ENCODE data around the gene SH3BP4.

The SH3BP4 gene

GRCh38 chr2:234967201-234967869 is 15.5 kb downstream of the SH3BP4 start:
- no peak for DNase-seq

DNA sequence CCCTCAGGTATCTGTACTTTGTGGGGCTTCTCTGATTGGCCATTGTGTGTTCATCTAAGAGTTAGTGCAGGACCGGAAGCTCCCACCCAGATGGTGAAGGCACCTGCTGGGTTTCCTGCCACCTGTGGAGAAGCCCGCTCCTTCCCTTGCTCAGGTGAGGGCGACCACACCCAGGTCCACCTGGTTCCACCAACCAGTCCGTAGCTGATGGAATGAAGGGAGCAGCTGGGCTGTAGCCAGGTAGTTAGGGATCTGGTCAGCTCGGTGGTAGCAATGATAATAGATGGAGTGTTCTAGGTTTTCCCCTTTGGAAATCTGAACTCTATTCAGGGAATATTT is 16.0 kb downstream of the SH3BP4 start:
- no peak for DNase-seq

DNA sequence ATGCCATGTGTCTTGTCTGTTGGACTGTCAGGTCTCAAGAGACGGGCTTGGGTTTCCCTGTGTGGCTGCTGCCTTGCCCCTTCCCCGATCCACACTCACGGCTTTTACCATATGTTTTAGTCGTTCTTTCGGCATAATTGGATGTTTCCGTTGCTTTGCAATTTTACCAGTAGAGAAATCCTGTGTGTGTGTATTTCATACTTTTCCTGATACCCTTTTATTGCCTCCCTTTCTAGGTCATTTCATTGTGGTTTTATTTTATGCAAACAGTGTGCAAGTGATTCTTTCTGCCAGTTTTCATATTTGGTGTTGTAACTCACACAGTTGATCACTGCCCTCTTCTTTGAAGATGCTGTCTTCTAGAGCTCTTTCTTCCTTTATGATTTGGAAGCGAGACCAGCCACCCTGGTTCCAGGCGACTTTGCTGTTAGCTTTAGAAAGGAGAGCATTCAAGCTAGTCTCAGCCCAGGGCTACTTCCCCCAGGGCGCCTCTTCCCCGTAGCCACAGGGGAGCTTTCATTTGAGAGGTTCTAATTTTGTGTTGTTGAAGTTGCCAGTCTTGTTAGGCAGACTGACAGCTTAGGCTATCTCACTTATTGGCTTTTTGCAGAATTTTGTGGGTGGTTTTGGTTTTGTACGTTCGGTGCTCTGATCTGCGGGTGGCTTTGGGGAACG is 17.0 kb downstream of the SH3BP4 start:
- DNase-seq: no peak

DNA sequence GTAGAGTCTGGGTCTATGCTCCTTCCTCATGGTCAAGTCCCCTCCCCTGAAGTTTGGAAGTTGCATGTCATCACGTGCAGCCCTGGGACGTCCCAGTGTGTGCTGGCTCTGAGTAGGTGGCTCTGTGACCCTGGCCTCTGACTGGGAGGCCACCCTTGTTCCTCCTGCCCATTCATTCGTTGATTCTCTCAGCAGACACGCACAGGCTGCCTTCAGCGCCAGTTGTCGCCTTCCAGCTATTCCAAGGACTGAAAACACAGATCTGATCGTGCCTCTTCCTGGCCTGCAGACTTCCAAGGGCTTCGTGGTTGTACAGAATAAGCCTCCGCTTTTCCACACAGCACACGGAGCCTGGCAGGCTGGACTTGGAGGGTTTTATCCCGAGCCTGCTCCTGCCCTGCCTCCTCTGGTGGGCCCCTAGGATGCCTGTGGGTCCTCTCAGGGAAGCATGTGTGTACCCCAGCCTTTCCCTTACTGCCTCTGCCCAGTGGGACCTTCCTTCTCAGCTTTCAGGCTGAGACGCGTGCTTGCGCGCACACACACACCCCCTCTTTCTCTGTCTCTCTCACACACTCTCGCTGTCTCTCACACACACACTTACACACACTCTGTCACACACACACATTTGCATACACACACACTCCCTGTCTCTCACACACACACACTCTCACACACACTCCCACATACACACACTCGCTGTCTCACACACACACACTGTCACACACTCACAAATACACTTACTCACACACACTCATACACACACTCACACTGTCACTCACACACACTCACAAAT is 17.7 kb downstream of the SH3BP4 start:
- no peak for DNase-seq

DNA sequence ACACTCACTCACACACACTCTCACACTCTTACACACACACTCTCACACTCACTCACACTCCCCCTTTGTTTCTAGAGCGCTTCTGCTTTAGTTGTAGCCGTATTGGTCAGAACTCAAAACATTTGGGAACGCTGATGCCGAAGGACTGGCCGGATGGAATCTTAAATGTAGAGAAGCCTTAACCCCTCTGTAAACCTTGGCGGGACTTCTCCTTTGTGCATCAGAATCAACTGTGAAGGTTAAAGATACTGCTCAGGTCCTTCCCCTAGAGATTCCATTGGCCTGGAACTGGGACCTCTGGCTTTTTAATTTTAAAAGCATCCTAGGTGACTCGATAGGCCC is 18.3 kb downstream of the SH3BP4 start:
- DNase-seq: no peak

DNA sequence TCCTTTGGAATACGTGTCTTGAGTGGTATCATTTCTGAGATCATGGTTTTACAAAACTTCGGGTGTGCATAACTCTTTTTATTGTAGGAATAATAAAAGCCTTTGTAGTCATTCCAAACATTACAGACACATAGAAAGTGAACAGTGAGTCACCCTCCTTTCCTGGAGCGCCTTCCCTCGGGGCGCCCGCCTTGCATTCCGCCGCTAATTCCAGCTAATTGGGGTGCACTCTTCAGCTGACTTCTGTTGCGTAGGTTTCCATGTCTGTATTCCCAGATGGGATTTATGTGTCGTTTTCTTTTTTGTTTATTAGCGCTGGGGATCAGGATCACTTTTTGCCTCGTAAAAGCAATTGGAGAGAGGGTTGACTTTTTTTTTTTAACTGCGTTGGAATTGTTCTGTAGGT is 18.7 kb downstream of the SH3BP4 start:
- no peak for DNase-seq

GRCh38 chr2:234971496-234971895 is 19.7 kb downstream of the SH3BP4 start:
- DNase-seq: no peak

DNA sequence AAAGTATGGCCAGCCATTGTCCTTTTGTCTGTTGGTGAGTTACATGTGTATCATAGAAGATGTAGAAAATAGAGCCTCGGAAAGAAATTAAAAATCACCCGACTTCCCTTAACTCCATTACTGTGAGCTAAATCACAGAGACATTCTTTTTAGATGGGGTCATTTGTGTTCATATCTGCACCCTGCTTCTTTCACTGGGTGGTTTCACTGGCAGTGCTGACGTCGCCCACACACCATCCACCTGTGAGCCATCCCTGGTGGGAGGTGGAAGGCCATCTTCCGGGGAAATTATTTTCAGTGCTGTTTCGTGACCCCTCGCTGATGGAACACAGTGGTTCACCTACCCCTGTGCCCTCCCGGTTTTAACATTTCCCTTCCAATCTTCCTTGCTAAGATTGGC is 21.2 kb downstream of the SH3BP4 start:
- no peak for DNase-seq

GRCh38 chr2:234974501-234975385 is 22.9 kb downstream of the SH3BP4 start:
- DNase-seq: no peak

DNA sequence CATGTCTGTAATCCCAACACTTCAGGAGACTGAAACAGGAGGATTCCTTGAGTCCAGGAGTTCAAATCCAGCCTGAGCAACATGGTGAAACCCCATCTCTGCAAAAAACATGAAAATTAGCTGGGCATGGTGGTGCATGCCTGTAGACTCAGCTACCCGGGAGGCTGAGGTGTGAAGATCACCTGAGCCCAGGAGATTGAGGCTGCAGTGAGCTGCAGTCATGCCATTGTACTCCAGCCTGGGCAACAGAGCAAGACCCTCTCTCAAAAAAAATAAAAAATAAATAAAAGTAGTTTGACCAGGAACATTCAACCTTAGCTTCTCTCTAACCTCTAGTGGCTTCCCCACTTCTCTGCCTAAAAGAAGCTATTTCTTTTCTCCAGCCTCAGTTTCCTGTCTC is 23.8 kb downstream of the SH3BP4 start:
- no peak for DNase-seq

- no peak for DNase-seq
These were observed 24.8 kb downstream of the SH3BP4 start for GRCh38 chr2:234976479-234977227.

DNA sequence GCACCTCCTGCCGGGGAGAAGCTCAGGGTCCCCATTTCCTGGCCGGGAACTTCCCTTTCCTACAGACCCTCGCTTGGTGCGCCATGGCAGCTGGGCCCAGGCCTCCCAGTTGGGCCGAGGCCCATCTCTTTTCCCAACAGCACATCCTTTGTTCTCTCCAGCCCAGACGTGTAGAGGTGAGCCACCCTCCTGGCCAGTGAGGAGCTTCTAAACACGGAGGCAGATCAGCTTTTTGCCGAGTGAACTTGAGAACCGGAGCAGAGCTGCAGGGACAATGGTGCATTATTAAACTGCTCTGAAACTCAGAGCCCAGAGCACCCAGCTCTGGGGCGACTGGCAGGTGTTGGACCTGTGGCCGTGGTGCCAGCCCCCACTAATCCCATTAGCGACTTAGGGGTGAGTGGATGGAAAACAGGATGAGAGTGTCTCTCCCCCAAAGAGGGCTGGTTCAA is 25.4 kb downstream of the SH3BP4 start:
- no peak for DNase-seq

DNA sequence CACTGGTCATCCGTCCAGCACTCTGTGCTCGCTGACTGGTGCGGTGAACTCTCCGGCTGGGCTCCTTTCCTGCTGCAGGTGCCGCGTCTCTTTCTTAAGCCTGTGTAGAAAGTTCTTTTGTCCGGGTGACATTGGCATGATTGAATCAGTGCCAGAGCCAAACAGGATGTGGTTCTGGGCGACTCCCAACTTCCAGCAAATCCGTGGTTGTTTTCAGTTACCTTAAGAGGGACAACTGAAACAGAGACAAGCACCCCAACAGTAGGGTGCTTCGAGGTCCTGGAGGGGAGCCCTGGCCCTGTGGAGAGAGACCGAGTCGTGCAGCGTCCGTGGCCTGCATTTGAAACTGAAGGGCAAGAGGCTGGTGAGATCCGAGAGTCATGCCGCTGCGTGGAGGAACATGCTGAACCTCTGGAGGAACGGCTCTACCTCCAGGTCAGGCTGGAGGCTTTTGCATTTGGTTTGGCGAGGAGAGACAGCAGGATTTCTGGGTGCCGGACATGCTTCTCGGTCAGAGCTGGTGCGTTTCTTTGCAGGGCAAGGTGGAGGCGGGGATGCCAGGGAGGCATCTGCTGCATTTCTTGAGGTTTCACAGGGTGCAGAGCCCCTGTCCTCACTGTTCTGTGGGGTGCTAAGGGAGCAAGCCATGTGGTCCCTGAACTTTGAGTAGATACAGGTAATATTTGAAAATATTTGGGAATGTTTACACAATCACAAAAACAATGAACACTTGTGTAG is 26.8 kb downstream of the SH3BP4 start:
- no peak for DNase-seq

- no peak for DNase-seq
These were observed 27.7 kb downstream of the SH3BP4 start for GRCh38 chr2:234979204-234980167.

DNA sequence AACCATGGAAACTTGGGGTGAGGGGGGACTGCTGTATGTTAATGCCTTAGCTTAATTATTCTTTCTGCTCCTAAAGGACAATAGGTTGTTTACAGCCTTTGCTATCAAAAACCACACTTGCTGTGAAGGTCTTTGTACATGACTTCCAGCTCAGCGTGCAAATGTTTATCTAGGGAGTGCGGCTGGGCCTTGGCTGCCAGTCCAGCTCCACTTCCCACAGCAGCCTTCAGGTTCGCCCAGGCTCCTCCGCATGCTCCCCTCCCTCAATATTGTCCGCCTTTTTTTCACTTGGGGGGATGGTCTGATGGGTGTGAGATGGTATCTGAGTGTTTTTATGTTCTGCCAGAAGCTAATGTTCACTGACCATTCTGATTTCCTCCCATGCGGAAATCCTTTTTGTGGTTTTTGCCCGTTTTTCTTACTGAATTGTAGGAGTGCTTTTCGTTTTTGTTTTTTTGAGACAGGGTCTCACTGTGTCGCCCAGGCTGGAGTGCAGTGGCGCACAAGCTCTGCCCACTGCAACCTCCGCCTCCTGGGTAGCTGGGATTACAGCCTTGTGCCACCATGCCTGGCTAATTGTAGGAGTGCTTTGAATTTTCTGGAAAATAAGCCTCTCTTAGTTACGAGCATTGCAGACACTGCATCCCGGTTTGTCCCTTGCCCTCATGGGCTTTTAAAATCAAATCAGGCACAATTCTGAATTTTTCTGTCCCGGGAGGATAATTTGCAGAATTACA is 28.8 kb downstream of the SH3BP4 start:
- DNase-seq: no peak

- no peak for DNase-seq
These were observed 29.6 kb downstream of the SH3BP4 start for GRCh38 chr2:234981197-234982095.

DNA sequence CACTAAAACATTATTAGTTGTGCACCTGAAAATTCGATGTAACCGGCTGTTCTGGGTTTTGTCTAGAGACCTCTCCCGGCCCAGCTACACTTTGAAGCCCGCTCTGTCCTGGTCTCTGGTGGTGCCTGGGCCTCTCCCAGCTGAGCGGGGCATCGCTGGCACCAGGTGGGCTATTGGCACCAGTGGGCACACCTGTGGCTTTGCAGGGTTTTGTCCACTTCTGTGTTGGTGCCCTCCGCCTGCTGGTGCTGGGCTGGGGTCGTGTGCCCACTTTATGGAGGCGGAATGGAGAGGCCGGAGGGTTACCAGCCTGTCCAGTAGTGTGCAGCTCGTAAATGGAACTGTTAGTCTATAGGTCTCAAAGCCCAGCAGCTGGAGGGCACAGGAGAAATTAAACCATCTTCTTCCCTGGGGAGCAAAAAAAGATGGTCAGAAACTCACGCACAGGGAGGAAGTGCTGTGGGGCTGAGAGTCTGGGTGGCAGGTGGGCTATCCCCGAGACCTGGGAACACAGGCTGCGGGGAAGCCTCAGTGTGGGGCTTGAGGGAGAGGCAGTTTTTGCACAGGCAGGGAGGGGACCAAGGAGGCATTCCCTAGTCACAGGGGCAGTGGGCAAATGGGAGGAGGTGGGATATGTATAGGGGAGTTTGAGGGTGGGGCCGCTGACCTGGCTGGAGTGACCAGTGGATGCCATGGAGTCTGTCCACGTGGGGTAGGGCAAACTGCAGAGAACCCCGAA is 30.4 kb downstream of the SH3BP4 start:
- no peak for DNase-seq

Data from CD4-positive, alpha-beta T cell treated with Interleukin-21 for 1 hour (primary cell).